Thyroid gland (tissue), 4 donors: ENCODE results near the gene CTDSP1. TPM values are rescaled to one million over a fixed set of nuclear protein-coding genes. Genes with fewer than 3 reads are reported as not detected.

Source experiments
- DNase-seq, 2 donors: peaks; one replicate each; pipeline ENCODE4 v3.0.0-alpha.2; 2019
- H3K27ac ChIP-seq, 3 donors: fragments of 200-600 bp; sonication (generic); 1 replicate in 2 of 3; 2 replicates in 1 of 3; pipeline ENCODE4 v1.5.1; 2016 to 2019; ENCODE audit warnings: mild to moderate bottlenecking in 1 of 3, moderate library complexity in 1 of 3
- H3K27me3 ChIP-seq: fragments of 200-600 bp; sonication (generic); one replicate; pipeline ENCODE4 v1.5.1; 2019
- H3K36me3 ChIP-seq, 2 donors: fragments of 200-600 bp; sonication (generic); one replicate each; pipeline ENCODE4 v1.5.1; 2016 to 2019
- H3K4me1 ChIP-seq, 2 donors: fragments of 200-600 bp; sonication (generic); one replicate each; pipeline ENCODE4 v1.5.1; 2017 to 2019
- H3K4me3 ChIP-seq, 3 donors: fragments of 200-600 bp; sonication (generic); replicated peaks in 1 of 3; 1 replicate in 2 of 3; 2 replicates in 1 of 3; pipeline ENCODE4 v1.5.1; 2016; ENCODE audit warnings: mild to moderate bottlenecking in 1 of 3
- H3K9me3 ChIP-seq: fragments of 200-600 bp; sonication (generic); one replicate; pipeline ENCODE4 v1.5.1; 2017
- CTCF ChIP-seq, 6 experiments: fragments of 200-600 bp in 3 of 6; fragments of 450-650 bp in 3 of 6; sonication (generic) in 3 of 6; IDR thresholded peaks; one replicate each; pipeline ENCODE4 v1.5.1; 2016 to 2019; ENCODE audit warnings: antibody characterized with exemption in 6 of 6, mild to moderate bottlenecking in 2 of 6, inconsistent platforms in 1 of 6, moderate library complexity in 1 of 6
- POLR2A ChIP-seq, 2 donors: fragments of 450-650 bp; IDR thresholded peaks; one replicate each; pipeline ENCODE4 v1.6.1; 2017; ENCODE audit warnings: antibody characterized with exemption in 2 of 2, mild to moderate bottlenecking in 2 of 2, moderate library complexity in 1 of 2
- WGBS, 2 donors: methylation state at CpG; one replicate each; pipeline ENCODE4 v1.1.5; 2017; 5-methylcytosine and 5-hydroxymethylcytosine counted together
- intact Hi-C: fragments of 100-400 bp; cut with DNase I; formaldehyde crosslinking; loops from one replicate; pipeline ENCODE4 v1.15.1; 2023
- total RNA-seq, 4 donors: library from RNA; depleted of rRNA; stranded (reverse); fragments of >200 nt; gene quantifications; one replicate each; pipeline ENCODE4 v1.2.3, GENCODE V29; 2016

Gene CTDSP1
- total RNA-seq, 4 donors from 2014 or later, result 105 to 152 (median 127) TPM

- DNase-seq, result peak in 1 of 2 donors; percentile 46
- intact Hi-C loops, result loop anchor here (5.0 to 10.0 kb wide), 3 partner anchors 130 to 253 kb away; partner anchors contain the start of genes AAMP, BCS1L, CNOT9 and PNKD
- Histone ChIP-seq H3K27me3 (no peaks in the 10 kb centered on the region), H3K9me3 (no peaks in the 10 kb centered on the region), H3K4me1 (peaks cover 50 to 58% of the 10 kb centered on the region in 2 donors), H3K4me3 (peak overlapping the region in 1 of 3 donors; percentile 100), H3K27ac (peak overlapping the region; percentile 99 to 100 (median 99)), H3K36me3 (peaks cover 31 to 41% of the 10 kb centered on the region in 2 donors)
- TF ChIP-seq POLR2A (IDR thresholded peaks at IDR 0.05) (no peak), CTCF (IDR thresholded peaks at IDR 0.05) (no peak)
- 52 to 68% methylated on average over 6 to 9 of the region's 9 CpGs for WGBS, 2 donors
Observed at GRCh38 chr2:218401890-218402289, 2.2 kb downstream of the CTDSP1 start.

DNA sequence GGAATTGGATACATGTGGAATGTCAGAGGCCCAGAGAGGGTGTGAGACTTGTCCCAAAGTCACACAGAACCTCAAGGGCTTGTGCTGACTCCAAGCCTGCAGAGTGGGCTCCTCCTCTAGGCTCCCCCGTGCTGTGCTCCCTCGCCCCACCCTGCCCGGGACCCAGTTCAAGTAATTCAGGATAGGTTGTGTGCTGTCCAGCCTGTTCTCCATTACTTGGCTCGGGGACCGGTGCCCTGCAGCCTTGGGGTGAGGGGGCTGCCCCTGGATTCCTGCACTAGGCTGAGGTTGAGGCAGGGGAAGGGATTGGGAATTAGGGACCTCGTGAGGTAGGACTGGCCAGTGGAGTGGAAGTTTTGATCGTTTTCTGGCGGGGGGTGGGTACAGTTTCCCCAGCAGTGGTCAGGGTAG, 2.8 kb downstream of the CTDSP1 start:
- H3K27me3 ChIP-seq, result no peaks in the 10 kb centered on the region
- peaks cover 49 to 58% of the 10 kb centered on the region in 2 donors for H3K4me1 ChIP-seq
- intact Hi-C loops, result loop anchor here (5.0 to 10.0 kb wide), 3 partner anchors 130 to 252 kb away; partner anchors contain the start of genes AAMP, BCS1L, CNOT9 and PNKD
- peaks cover 31 to 41% of the 10 kb centered on the region in 2 donors for H3K36me3 ChIP-seq
- no peak for DNase-seq
- TF ChIP-seq POLR2A (IDR thresholded peaks at IDR 0.05) (no peak), CTCF (IDR thresholded peaks at IDR 0.05) (no peak)
- WGBS, 2 donors, result 68 to 69% methylated on average over 4 to 6 of the region's 8 CpGs
- H3K4me3 ChIP-seq, result no peak overlapping the region
- H3K9me3 ChIP-seq, result no peaks in the 10 kb centered on the region
- H3K27ac ChIP-seq, result peak overlapping the region in 1 of 3 donors; percentile 99

DNA sequence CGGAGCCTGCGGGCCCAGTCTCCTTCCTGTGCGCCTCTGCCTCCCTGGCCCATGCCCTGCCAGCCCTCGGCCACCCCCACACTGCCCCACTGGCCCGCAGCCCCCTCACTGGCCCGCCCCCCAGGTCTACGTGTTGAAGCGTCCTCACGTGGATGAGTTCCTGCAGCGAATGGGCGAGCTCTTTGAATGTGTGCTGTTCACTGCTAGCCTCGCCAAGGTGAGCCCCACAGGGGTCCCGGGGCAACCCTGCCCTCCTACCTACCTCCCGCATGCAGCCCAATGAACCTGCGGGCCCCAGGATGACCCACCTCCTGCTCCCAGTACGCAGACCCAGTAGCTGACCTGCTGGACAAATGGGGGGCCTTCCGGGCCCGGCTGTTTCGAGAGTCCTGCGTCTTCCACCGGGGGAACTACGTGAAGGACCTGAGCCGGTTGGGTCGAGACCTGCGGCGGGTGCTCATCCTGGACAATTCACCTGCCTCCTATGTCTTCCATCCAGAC, 3.3 kb downstream of the CTDSP1 start:
- H3K4me3 ChIP-seq, result no peak overlapping the region
- no peak for DNase-seq
- TF ChIP-seq POLR2A (IDR thresholded peaks at IDR 0.05), result no peak
- no peak for TF ChIP-seq CTCF (IDR thresholded peaks at IDR 0.05)
- H3K27ac ChIP-seq, result no peak overlapping the region
- H3K9me3 ChIP-seq, result no peaks in the 10 kb centered on the region
- intact Hi-C loops, result loop anchor here (5.0 to 10.0 kb wide), 3 partner anchors 131 to 252 kb away; partner anchors contain the start of genes AAMP, BCS1L, CNOT9 and PNKD
- no peaks in the 10 kb centered on the region for H3K27me3 ChIP-seq
- peaks cover 31 to 41% of the 10 kb centered on the region in 2 donors for H3K36me3 ChIP-seq
- H3K4me1 ChIP-seq, result peaks cover 45 to 53% of the 10 kb centered on the region in 2 donors
- WGBS, 2 donors, result 85 to 87% methylated on average over 10 to 16 of the region's 26 CpGs

DNA sequence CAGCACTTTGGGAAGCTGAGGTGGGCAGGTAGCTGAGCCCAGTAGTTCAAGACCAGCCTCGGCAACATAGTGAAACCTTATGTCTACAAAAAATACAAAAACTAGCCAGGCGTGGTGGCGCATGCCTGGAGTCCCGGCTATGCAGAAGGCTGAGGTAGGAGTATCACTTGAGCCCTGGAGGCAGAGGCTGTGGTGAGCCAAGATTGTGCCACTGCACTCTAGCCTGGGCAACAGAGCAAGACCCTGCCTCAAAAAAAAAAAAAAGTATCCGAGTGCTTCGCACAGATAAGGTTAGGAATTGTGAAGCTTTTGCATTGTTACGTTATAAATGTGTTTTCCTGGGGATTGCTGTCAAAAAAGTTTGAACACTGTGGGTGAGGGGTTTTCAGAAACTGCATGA, 4.1 kb downstream of the CTDSP1 start:
- H3K9me3 ChIP-seq, result no peaks in the 10 kb centered on the region
- intact Hi-C loops, result loop anchor here (5.0 to 10.0 kb wide), 3 partner anchors 132 to 251 kb away; partner anchors contain the start of genes AAMP, BCS1L, CNOT9 and PNKD
- no peak overlapping the region for H3K27ac ChIP-seq
- no peak for DNase-seq
- 64 to 71% methylated on average over 7 of the region's 7 CpGs for WGBS, 2 donors
- peaks cover 31 to 41% of the 10 kb centered on the region in 2 donors for H3K36me3 ChIP-seq
- H3K4me1 ChIP-seq, result peaks cover 40 to 50% of the 10 kb centered on the region in 2 donors
- no peak for TF ChIP-seq CTCF (IDR thresholded peaks at IDR 0.05)
- TF ChIP-seq POLR2A (IDR thresholded peaks at IDR 0.05), result no peak
- no peak overlapping the region for H3K4me3 ChIP-seq
- H3K27me3 ChIP-seq, result no peaks in the 10 kb centered on the region
